ENCODE data around the gene METTL26. TPM values are rescaled to one million over a fixed set of nuclear protein-coding genes. Genes with fewer than 3 reads are reported as not detected.
"Not testable (repeated sequence)": the region's sequence is repeated elsewhere in the genome, so short reads cannot be mapped to it uniquely, and the experiment has no call there.

METTL26 gene
- total RNA-seq, 1 experiment from 2014 or later: 150 TPM

DNA sequence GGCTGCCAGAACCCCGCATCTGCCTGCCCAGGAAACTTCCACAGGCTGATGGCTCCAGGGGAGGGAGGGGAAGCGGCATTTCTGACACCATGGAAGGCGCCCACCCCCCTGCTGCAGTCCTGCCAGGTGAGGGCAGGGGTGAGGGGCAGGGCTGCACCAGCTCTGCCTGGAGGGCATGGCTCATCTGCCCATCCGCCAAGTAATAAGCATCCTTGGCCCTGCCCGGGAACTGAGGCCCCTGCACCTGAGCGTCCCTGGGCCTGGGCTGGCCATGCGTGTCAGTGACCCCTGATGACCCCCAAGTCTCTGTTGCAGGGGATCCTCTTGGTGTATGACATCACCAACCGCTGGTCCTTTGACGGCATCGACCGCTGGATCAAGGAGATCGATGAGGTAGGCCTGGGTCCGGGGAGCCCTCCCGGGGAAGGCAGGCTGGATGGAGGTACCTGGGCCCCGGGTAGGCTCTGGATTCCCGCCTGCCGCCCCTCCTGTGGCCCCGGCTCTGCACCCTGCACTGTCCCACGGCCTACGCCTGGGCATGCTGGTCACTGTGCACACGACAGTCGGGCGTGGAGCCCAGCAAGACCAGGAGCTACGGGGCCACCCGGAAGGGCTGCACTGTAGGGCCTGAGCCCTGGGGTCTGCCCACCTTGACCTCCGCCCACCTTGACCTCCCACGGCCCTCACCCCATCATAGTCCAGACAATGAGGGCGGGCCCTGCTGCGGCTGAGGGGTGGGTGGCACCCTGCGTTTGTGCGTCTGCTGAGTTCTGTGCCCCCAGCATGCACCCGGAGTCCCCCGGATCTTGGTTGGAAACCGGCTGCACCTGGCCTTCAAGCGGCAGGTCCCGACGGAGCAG lies 10.8 kb downstream of the METTL26 start:
- no peak for DNase-seq (ENCODE audit: low read depth)

DNA sequence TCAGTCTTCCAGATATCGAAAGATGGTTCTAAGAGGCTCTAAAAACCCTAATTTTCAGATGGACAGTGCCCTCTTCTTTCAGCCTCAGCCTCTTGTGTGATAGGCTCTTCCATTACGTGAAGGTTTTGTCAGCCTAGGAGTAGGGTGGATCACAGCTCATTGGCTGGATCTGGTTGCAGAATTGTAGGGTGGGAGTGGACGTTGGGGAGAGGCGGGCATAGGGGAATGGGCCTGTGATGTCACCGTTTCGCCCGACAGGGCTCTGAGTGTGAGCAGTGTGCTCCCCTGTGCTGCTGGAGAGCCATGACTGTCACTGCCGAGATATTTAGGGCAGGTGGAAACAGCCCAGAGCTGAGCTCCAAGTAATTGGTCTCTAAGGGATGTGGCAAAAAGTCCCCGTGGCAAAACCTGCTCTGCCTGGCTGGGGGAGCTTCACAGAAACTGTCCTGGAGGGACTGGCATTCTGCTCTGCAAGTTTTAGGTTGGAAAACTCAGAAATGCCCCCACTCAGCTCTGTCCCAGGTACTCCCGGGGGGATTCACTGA lies 11.5 kb downstream of the METTL26 start:
- no peak for DNase-seq (ENCODE audit: low read depth)

GRCh38 chr16:622920-623280 lies 13.2 kb downstream of the METTL26 start:
- DNase-seq (ENCODE audit: low read depth): no peak

DNA sequence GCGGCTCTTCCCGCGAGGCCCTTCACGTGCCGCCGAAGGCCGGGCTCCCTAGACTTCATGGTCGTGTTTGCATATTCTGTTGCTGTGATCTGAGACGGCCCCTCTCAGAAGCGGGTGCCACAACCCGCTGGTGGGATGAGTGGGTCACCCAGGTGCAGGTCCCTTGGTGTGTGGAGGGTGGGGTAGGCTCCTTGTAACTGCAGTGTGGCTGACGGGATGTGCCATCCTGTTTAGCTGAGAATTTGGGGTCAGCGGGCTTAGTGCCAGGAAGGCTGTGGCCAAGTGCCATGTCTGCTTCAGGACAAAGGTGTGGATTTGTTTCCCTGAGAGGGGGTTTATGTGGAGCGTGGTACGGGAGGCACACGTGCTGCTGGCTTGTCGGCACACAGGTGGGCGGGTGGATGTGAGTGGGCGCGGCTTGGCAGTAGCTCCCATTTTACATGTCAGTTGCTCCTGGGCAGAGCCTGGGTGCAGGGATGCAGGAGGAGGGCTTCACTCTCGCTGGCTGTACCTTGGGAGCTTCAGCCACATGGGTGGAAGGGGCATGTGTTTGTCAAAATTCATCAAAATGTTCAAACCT lies 14.5 kb downstream of the METTL26 start:
- DNase-seq (ENCODE audit: low read depth): no peak

DNA sequence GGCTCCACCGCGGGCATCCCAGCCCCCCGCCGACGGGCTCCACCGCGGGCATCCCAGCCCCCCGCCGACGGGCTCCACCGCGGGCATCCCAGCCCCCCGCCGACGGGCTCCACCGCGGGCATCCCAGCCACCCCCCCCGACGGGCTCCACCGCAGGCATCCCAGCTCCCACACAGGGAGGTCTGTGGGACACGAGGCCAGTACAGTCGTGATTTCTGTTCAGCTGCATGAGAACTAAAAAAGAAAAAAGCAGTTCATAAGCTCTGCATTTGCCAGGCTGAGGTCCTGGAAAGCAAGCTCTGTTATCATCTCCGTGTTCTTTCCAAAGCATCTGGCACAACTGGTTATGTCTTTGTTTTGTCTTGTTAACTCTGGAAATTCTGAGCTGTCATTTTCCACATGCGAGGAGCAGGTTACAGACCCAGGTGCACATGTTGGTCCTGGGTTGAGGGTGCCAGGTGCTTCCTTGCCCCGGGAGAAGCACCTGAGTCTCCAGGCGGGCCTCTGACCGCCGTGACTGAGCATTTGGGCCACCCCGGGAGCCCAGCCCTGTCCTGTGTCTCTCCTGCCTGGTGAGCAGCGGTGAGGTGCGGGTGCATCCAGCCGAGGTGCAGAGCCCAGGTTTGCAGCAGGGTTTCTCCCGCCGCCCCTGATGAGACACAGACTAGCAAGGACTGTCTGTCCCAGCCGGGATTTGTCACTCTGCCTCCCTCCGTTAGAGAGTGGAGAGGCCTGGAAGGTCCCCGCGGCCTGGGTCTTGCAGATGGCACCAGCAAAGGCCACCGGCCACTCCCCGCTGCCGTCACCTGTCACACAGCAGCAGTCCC lies 15.2 kb downstream of the METTL26 start:
- no peak for DNase-seq (ENCODE audit: low read depth)

GRCh38 chr16:619476-620100 lies 16.5 kb downstream of the METTL26 start:
- DNase-seq (ENCODE audit: low read depth): no peak

GRCh38 chr16:617855-618254 lies 18.2 kb downstream of the METTL26 start:
- no peak for DNase-seq (ENCODE audit: low read depth)

- no peak for DNase-seq (ENCODE audit: low read depth)
These were observed 19.1 kb downstream of the METTL26 start for GRCh38 chr16:616733-617586.

- DNase-seq (ENCODE audit: low read depth): no peak
These were observed 21.0 kb downstream of the METTL26 start for GRCh38 chr16:615122-615521.

DNA sequence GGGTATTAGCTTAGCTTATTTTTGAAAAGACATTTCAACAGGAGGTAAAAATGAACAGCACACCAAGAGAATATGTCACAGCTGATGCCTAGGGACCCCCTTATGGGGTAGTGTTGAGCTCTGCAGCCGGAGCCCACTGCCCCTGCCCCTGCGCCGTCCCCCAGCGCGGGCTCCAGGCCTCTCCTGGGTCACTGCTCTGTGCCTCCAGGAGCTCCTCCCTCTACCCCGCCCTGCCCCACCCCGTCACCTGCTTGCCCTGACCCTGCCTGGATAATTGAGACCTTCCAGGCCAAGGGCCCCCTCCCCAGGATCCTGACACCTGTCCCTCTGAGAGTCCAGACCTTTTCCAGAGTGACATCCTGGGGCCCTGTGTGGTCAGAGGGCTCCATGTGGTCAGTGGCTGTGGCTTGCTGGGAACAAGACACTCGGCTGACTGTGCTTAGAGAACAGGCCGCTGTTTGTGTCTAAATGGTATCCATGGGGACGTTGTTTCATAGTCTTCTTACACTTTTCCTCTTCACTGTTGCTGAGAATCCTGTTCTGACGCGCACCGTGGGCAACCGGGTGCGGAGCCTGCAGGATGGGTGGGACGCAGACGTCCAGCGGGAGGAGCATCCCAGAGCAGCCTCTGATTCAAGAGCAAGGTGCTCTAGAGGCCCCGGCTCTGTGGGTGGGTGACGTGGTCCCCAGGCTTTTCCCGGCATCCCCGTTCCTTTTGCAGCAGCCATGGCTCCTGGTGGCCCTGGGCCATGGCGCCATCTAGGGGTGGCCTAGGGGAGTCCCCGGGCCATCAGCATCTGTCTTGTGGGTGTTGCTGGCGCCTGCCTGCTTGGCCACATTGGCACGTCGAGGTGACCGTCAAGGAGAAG lies 25.4 kb downstream of the METTL26 start:
- DNase-seq (ENCODE audit: low read depth): no peak

GRCh38 chr16:609984-610383 lies 26.1 kb downstream of the METTL26 start:
- DNase-seq (ENCODE audit: low read depth): no peak

- DNase-seq (ENCODE audit: low read depth): no peak
These were observed 26.8 kb downstream of the METTL26 start for GRCh38 chr16:609316-609715.

DNA sequence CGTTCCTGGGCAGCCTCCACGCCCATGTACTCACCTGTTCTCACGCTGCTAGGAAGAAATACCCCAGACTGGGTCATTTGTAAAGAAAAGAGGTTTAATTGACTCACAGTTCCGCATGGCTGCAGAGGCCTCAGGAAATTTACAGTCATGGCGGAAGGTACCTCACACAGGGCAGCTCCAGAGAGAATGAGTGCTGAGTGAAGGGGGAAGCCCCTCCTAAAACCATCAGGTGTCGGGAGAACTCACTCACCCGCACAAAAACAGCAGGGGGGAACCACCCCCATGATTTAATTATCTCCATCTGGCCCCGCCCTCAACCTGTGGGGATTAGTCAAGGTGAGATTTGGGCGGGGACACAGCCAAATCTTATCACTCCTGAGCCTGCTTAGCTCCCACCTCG lies 28.1 kb downstream of the METTL26 start:
- no peak for DNase-seq (ENCODE audit: low read depth)

- DNase-seq (ENCODE audit: low read depth): no peak
These were observed 29.3 kb downstream of the METTL26 start for GRCh38 chr16:606656-607307.

DNA sequence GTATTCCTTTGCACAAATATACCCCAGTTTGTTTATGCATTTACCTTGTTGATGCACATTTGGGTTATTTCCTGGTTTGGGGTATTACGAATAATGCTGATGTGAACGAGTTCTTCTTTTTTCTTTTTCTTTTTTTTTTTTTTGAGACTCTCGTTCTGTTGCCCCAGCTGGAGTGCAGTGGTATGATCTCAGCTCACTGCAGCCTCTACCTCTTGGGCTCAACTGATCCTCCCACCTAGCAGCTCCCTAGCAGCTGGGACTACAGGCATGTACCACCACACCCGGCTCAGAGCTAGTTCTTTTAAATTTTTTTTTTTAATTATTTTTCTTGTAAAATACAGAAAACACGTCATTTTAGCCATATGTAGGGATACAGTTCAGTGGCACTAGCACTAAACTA lies 32.2 kb downstream of the METTL26 start:
- no peak for DNase-seq (ENCODE audit: low read depth)

DNA sequence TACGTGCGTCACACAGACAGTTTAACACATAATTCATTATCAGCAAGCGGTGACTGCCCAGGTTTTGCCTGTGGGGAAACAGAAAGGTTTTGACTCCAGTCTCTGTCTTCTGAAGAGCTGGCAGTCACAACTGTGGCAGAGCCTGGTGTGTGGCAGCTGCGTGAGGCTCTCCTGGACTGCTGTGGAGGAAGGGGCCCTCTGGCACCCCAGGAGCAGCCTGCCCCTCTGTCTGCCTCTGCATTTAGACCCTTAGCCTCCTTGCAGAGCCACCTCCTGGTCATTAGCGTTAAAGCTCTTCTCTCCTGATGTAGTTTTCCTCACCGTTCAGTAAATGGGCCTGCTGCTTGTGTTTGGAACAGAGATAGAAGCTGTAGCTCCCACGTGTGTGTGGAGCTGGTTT lies 35.3 kb downstream of the METTL26 start:
- DNase-seq (ENCODE audit: low read depth): no peak

DNA sequence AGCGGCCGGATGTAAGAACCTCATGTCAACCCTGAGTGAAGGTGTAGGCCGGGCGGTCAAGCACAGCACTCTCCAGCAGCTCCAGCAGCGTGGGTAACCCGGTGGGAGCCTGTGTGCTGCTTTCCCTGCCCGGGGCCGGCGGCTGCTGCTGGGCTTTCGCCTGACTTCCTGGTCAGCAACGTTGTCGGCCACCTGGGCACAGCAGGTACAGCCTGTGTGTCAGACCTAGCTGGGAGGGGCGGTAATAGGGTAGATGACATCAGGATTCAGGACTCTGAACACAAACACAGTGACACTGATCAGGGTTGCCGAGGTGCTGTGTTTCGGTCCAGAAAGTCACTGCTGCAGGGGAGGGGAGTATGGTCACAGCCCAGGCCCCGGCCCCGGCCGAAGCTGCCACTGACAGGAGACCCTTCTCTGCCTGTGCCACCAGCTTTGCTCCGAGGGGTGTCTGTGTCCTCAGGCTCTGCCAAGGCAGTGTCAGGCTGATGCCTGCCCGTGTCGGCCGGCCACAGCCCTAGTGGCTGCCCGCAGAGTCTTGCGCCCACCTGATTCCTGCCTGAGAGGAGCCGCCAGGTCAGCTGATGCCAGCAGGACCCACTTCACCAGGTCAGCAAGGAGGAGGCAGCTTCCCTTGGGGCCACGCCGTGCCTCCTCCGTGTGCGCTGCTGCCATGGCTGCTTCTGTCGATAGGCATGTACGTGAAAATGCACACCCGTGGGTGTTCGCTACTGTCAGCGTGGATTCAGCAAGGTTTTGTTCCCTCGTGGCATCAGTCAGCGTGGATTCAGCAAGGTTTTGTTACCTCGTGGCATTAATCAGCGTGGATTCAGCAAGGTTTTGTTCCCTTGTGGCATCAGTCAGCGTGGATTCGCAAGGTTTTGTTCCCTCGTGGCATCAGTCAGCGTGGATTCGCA lies 37.0 kb downstream of the METTL26 start:
- no peak for DNase-seq (ENCODE audit: low read depth)

- not testable (repeated sequence) for DNase-seq (ENCODE audit: low read depth)
These were observed 38.5 kb downstream of the METTL26 start for GRCh38 chr16:597655-598054.

- no peak for DNase-seq (ENCODE audit: low read depth)
These were observed 39.4 kb downstream of the METTL26 start for GRCh38 chr16:596736-597060.
